ENCODE data around the gene ZNF793.

Gene ZNF793

GRCh38 chr19:37565370-37565669, 58.6 kb downstream of the ZNF793 start:
- no peak for DNase-seq (ENCODE audit: low spot score)

DNA sequence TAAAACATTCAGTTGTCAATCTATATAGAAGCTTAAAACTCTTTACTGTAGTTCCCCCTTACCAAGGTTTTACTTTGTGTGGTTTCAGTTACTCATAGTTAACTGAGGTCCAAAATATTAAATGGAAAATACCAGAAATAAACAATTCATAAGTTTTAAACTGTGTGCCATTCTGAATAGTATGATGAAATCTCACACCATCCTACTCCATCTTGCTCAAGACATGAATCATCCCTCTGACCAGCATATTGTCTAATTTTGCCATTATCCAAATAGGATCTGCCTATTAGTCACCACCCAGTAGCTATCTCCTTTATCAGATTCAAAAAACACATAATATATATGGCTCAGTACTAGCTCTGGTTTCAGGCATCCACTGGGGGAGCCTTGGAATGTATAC, 65.5 kb downstream of the ZNF793 start:
- no peak for DNase-seq (ENCODE audit: low spot score)

DNA sequence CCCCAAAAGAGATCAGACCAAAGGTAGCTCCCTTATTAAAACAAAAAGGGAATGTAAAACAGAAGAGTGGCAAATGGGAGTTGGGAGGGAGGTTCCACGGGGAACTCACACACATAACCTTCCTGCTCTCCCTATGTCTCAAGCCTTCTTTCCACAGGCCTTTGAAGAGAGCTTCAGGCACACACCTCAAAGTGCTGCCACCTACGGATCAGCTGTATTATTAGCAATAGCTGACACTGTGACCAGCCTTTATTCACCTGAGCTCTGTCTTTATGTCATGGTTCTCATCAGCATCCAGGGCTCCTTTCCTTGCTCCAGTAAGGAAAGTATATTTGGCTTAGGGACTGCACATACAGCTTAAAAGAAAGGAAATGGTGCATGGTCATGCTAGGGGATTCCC, 76.6 kb downstream of the ZNF793 start:
- no peak for DNase-seq (ENCODE audit: low spot score)

Measured in AG08396 (cell line).